HepG2 (cell line): ENCODE data around the gene TMEM121. TPM values are rescaled to one million over a fixed set of nuclear protein-coding genes. Genes with fewer than 3 reads are reported as not detected.
A peak's percentile ranks its signal among the peaks of the same experiment; 100 is the strongest.

Experiments used
- AGO1 ChIP-seq: fragments of 200-400 bp; formaldehyde crosslinking; IDR thresholded peaks from 2 replicates; pipeline ENCODE4 v1.6.1; 2017; ENCODE audit warnings: mild to moderate bottlenecking, low read depth, low read length, moderate library complexity; ENCODE audit not compliant: poor library complexity, severe bottlenecking
- ARID4A ChIP-seq: sonication (generic); formaldehyde crosslinking; IDR thresholded peaks from 2 replicates; pipeline ENCODE4 v1.5.0; 2020; ENCODE audit warnings: mild to moderate bottlenecking, missing genetic modification reagents, borderline replicate concordance
- CREM ChIP-seq, 2 experiments: sonication (generic) in 1 of 2; formaldehyde crosslinking in 1 of 2; IDR thresholded peaks; 2 replicates each; pipeline versions ENCODE4 v1.4.0 to v1.6.1; 2016 to 2020; ENCODE audit warnings: antibody characterized with exemption in 1 of 2, mild to moderate bottlenecking in 1 of 2, missing genetic modification reagents in 1 of 2
- DZIP1 ChIP-seq: sonication (generic); formaldehyde crosslinking; IDR thresholded peaks from 2 replicates; pipeline ENCODE4 v1.5.0; 2020; ENCODE audit warnings: mild to moderate bottlenecking, missing genetic modification reagents
- GATAD2A ChIP-seq: IDR thresholded peaks from 2 replicates; pipeline ENCODE4 v1.6.1; 2016
- HMG20B ChIP-seq: conservative IDR thresholded peaks from 2 replicates; pipeline ENCODE4 v1.6.1; 2016; ENCODE audit warnings: missing genetic modification reagents, missing compliant biosample characterization
- MTERF4 ChIP-seq: sonication (generic); formaldehyde crosslinking; IDR thresholded peaks from 2 replicates; pipeline ENCODE4 v1.8.0; 2023; ENCODE audit warnings: mild to moderate bottlenecking, missing genetic modification reagents
- MXD4 ChIP-seq: IDR thresholded peaks from 2 replicates; pipeline ENCODE4 v1.6.1; 2016; ENCODE audit warnings: mild to moderate bottlenecking, missing biosample characterization, missing genetic modification reagents
- PHF20 ChIP-seq: sonication (generic); formaldehyde crosslinking; IDR thresholded peaks from 2 replicates; pipeline ENCODE4 v1.5.0; 2020; ENCODE audit warnings: mild to moderate bottlenecking, missing genetic modification reagents
- SRF ChIP-seq: IDR thresholded peaks from 2 replicates; pipeline ENCODE4 v1.6.1; 2011; ENCODE audit warnings: mild to moderate bottlenecking, low read depth, low read length, moderate library complexity
- YY1 ChIP-seq: IDR thresholded peaks from 2 replicates; pipeline ENCODE4 v1.6.1; 2011; ENCODE audit warnings: low read length, low read depth, moderate library complexity, mild to moderate bottlenecking; ENCODE audit not compliant: insufficient read depth, insufficient replicate concordance
- ZBTB37 ChIP-seq: sonication (generic); formaldehyde crosslinking; IDR thresholded peaks from 2 replicates; pipeline ENCODE4 v1.4.0; 2020; ENCODE audit warnings: mild to moderate bottlenecking, missing genetic modification reagents
- ZNF225 ChIP-seq: sonication (generic); formaldehyde crosslinking; IDR thresholded peaks from 2 replicates; pipeline ENCODE4 v1.4.0; 2020; ENCODE audit warnings: mild to moderate bottlenecking, missing genetic modification reagents
- ZNF441 ChIP-seq: sonication (generic); formaldehyde crosslinking; IDR thresholded peaks from 2 replicates; pipeline ENCODE4 v1.7.0; 2021; ENCODE audit warnings: missing genetic modification reagents, borderline replicate concordance
- ZNF740 ChIP-seq: sonication (generic); formaldehyde crosslinking; IDR thresholded peaks from 2 replicates; pipeline ENCODE4 v1.4.0; 2020; ENCODE audit warnings: missing genetic modification reagents
- polyA plus RNA-seq, 8 experiments: library from polyadenylated mRNA; depleted of rRNA in 3 of 8; stranded (reverse) in 7 of 8; unstranded in 1 of 8; fragments of >200 nt; fragmentation: Illumina TruSeq in 4 of 8; extraction: Trizol in 4 of 8; gene quantifications; 2 replicates each; pipeline versions ENCODE4 v1.2.1 to v1.2.3, GENCODE V29; 2011 to 2016; ENCODE audit warnings: low read depth in 4 of 8, missing spikeins in 1 of 8, mixed read lengths in 1 of 8; ENCODE audit not compliant: insufficient read depth in 1 of 8
- total RNA-seq, 5 experiments: library from RNA; depleted of rRNA; stranded (reverse); fragments of >200 nt; fragmentation: Illumina TruSeq; extraction: Trizol; gene quantifications; 2 replicates each; pipeline ENCODE4 v1.2.3, GENCODE V29; 2016; ENCODE audit warnings: low read depth in 1 of 5

TMEM121 gene
- total and polyA plus RNA-seq, 2 of the 13 experiments (the other 11 are each of a cell fraction or from before 2014, with no cell fraction given): 6.6 to 19.0 TPM

- TF ChIP-seq MTERF4 (no peak), GATAD2A (CRISPR knock-in tag) (peak; percentile 80), ARID4A (peak; percentile 72; the same call in 1 of the 2 replicates), YY1 (peak; percentile 55), DZIP1 (CRISPR knock-in tag) (0 out of 2 replicates have a peak, but pooled peaks have one; percentile 33), ZNF740 (peak; percentile 90), AGO1 (peak; percentile 92), MXD4 (0 out of 2 replicates have a peak, but pooled peaks have one; percentile 26), ZNF225 (CRISPR knock-in tag) (peak; percentile 88; the same call in 1 of the 2 replicates), CREM (IDR thresholded peaks at IDR 0.05) (peak; percentile 46; the same call in 1 of the 2 replicates), CREM (CRISPR knock-in tag; IDR thresholded peaks at IDR 0.05) (no peak), HMG20B (CRISPR knock-in tag) (no peak; the same call in 1 of the 2 replicates), ZBTB37 (CRISPR knock-in tag) (peak; percentile 81; the same call in 1 of the 2 replicates), SRF (no peak; the same call in 1 of the 2 replicates), PHF20 (CRISPR knock-in tag) (peak; percentile 28; the same call in 1 of the 2 replicates), ZNF441 (CRISPR knock-in tag) (0 out of 2 replicates have a peak, but pooled peaks have one; percentile 43)
These were observed 26.9 kb upstream of the TMEM121 start (continued) for GRCh38 chr14:105499256-105500035.
